HFFc6 (cell line): ENCODE results near the gene PKM. TPM values are rescaled to one million over a fixed set of nuclear protein-coding genes. Genes with fewer than 3 reads are reported as not detected.
A peak's percentile ranks its signal among the peaks of the same experiment; 100 is the strongest.

Experiments
- DNase-seq: peaks from one replicate; pipeline ENCODE4 v3.0.0-alpha.2; 2018
- H3K27ac Mint-ChIP-seq: 2 replicates; pipeline ENCODE4 v1.8.0; 2020; ENCODE audit warnings: mild to moderate bottlenecking, mixed read lengths
- H3K27me3 Mint-ChIP-seq: 2 replicates; pipeline ENCODE4 v1.8.0; 2021; ENCODE audit warnings: mild to moderate bottlenecking, moderate library complexity, mixed read lengths; ENCODE audit not compliant: insufficient read depth
- H3K36me3 Mint-ChIP-seq: 2 replicates; pipeline ENCODE4 v1.8.0; 2021; ENCODE audit warnings: low read depth, mixed read lengths
- H3K4me1 Mint-ChIP-seq: 2 replicates; pipeline ENCODE4 v1.8.0; 2020; ENCODE audit warnings: low read depth, mixed read lengths
- H3K4me3 Mint-ChIP-seq: 2 replicates; pipeline ENCODE4 v1.8.0; 2020; ENCODE audit warnings: mild to moderate bottlenecking, moderate library complexity, mixed read lengths
- H3K9me3 Mint-ChIP-seq: 2 replicates; pipeline ENCODE4 v1.8.0; 2020; ENCODE audit warnings: mild to moderate bottlenecking, mixed read lengths
- total RNA-seq, 6 experiments: library from RNA; stranded (reverse); fragmentation: NEBNext Ultra II Directional; extraction: Animal tissue kit (Norgen Biotek cat#: 25700); gene quantifications; 2 replicates in 1 of 6; 3 replicates in 5 of 6; pipeline ENCODE4 v1.2.3, GENCODE V29; 2021
- TF ChIP-seq, protein P1 (sequence below): fragments of 200-600 bp; sonication (generic); IDR thresholded peaks from 2 replicates; pipeline ENCODE4 v1.5.0; 2021; ENCODE audit warnings: antibody characterized with exemption, mild to moderate bottlenecking

PKM gene
- total RNA-seq, 6 experiments from 2014 or later = 2,533 to 2,832 (median 2,656) TPM

GRCh38 chr15:72272997-72273352 is 42.0 kb upstream of the PKM start:
- TF ChIP-seq, protein P1, sequence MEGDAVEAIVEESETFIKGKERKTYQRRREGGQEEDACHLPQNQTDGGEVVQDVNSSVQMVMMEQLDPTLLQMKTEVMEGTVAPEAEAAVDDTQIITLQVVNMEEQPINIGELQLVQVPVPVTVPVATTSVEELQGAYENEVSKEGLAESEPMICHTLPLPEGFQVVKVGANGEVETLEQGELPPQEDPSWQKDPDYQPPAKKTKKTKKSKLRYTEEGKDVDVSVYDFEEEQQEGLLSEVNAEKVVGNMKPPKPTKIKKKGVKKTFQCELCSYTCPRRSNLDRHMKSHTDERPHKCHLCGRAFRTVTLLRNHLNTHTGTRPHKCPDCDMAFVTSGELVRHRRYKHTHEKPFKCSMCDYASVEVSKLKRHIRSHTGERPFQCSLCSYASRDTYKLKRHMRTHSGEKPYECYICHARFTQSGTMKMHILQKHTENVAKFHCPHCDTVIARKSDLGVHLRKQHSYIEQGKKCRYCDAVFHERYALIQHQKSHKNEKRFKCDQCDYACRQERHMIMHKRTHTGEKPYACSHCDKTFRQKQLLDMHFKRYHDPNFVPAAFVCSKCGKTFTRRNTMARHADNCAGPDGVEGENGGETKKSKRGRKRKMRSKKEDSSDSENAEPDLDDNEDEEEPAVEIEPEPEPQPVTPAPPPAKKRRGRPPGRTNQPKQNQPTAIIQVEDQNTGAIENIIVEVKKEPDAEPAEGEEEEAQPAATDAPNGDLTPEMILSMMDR = no peak
- Mint-ChIP-seq H3K9me3 (no peaks in the 10 kb centered on the region), H3K4me1 (peaks cover 44% of the 10 kb centered on the region), H3K36me3 (peaks cover 10% of the 10 kb centered on the region; the same call in 1 of the 2 replicates), H3K4me3 (peak overlapping the region; percentile 85), H3K27ac (peak overlapping the region; percentile 80), H3K27me3 (peaks cover 9% of the 10 kb centered on the region)
- no peak for DNase-seq

DNA sequence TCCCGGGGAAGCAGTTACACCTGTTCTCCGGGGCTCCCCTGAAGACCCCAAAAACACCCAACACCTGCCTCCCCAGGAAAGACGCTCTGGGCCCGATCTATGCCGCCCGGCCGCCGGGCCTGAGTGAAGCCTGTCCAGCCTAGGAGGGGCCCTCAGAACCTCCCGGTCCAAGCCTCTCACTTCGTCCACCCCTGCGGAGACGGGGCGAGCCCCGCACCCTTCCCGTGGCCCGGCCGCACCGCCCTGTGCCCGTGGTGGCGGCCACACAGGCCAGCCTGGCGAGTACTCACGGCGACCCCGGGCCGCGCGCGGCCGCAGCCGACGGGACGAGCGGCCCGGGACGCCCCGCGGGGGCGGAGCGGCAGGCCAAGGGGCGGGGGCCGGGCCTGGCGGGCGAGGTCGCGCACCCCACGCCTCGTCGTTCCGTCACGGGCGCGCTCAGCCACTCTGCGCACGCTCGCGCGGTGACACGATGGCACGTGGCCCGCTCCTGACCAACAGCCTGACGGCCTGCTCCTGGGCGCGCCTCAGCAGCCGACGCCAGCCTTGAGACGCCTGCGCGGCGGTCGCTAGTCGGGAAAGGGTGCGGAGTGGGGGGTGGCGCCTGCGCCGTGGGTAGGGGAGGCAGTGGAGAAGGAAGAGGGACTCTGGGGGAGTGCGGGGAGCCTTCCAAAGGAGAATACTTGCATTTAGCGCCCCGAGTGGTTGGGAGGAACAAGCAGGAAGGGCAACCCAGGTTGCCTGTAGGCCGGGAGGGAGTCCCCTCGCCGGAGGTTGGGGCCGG is 41.4 kb upstream of the PKM start, which contains the start of gene PARP6:
Gene PARP6, minus strand, starts transcription at position 342 of the 784 bp plus-strand sequence. CDS start 5,077 bp downstream, outside the sequence.
- peak; percentile 96 for DNase-seq
- Mint-ChIP-seq H3K27me3 (peaks cover 6% of the 10 kb centered on the region), H3K9me3 (no peaks in the 10 kb centered on the region), H3K36me3 (peaks cover 10% of the 10 kb centered on the region), H3K27ac (peak within 1 kb of the TSS; percentile 82), H3K4me3 (peak within 1 kb of the TSS; percentile 93), H3K4me1 (peaks cover 44% of the 10 kb centered on the region)
- TF ChIP-seq, protein P1 = peak; percentile 71

DNA sequence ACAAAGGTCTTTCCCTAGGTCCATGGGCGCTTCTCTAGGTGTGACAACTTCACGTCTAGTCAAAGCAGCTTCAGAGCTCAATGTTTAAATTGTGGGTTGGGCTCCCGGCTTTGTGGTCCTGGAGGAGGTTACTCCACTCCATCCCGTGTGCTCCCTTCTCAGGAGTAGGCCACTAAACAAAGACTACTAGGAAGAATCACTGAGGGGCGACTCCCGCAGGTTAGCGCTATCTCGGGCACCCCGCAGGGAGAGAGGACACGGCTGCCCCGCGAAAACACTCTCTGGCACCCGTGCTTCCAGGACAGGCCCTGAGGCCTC is 40.9 kb upstream of the PKM start:
- Mint-ChIP-seq H3K27me3 (peaks cover 3% of the 10 kb centered on the region), H3K4me3 (peak overlapping the region; percentile 93), H3K9me3 (no peaks in the 10 kb centered on the region), H3K27ac (peak overlapping the region; percentile 82), H3K36me3 (peaks cover 10% of the 10 kb centered on the region), H3K4me1 (peaks cover 44% of the 10 kb centered on the region)
- DNase-seq = no peak
- TF ChIP-seq, protein P1 = no peak

GRCh38 chr15:72271221-72271620 is 40.2 kb upstream of the PKM start:
- Mint-ChIP-seq H3K4me3 (peak overlapping the region; percentile 93), H3K27me3 (peaks cover 3% of the 10 kb centered on the region), H3K27ac (peak overlapping the region; percentile 82), H3K4me1 (peaks cover 43% of the 10 kb centered on the region), H3K36me3 (peaks cover 10% of the 10 kb centered on the region), H3K9me3 (no peaks in the 10 kb centered on the region)
- DNase-seq = no peak
- TF ChIP-seq, protein P1 = no peak

DNA sequence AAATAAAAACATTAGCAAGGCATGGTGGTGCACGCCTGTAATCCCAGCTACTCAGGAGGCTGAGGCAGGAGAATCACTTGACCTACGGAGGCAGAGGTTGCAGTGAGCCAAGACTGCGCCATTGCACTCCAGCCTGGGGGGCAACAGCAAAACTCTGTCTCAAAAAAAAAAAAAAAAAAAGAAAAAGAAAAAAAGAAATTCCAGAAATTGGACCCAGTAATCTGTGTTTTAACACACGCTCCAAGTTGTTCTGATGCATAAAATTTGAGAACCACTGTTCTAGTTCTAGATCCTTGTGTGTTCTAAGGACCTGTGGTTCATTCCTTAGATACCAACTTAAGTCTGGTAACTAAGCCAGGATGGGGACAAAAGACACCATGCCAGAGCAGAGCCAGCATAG is 38.7 kb upstream of the PKM start:
- Mint-ChIP-seq H3K4me1 (peaks cover 38% of the 10 kb centered on the region), H3K9me3 (no peaks in the 10 kb centered on the region), H3K27ac (no peak overlapping the region), H3K4me3 (no peak overlapping the region), H3K27me3 (peaks cover 3% of the 10 kb centered on the region), H3K36me3 (peaks cover 15% of the 10 kb centered on the region)
- DNase-seq = no peak
- TF ChIP-seq, protein P1 = no peak
